ENCODE data around the gene RIPK1. TPM values are rescaled to one million over a fixed set of nuclear protein-coding genes. Genes with fewer than 3 reads are reported as not detected.

The RIPK1 gene
- total and polyA plus RNA-seq, 2 donors (not counting 3 experiments of a cell fraction or from before 2014, with no cell fraction given): 11.2 to 20.6 TPM

DNA sequence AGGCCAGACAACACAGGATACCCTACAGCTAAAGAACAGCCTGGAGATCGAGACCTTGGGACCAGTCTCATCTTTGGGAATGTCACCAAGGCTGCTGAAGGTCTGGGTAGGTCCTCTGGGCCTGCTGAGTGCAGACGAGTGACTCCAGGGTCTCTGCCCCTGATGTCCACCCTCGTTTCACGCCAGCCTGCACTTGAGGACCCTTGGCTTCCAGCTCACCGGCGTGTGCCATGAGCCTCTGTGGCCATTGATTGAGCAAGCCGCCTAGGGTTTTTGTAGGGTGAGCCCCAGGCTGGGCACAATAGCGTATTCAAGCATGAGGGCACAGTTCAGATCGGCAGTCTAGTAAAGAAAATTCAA, 54.5 kb downstream of the RIPK1 start:
- no TSS peak for BruUV-seq (replicated peaks)
- Histone ChIP-seq H3K9me1 (replicated peaks; ENCODE audit: control insufficient read depth, extremely low read depth, insufficient read depth, low read length) (no peaks in the 10 kb centered on the region), H3K79me2 (ENCODE audit: control insufficient read depth, insufficient read depth, low read length) (no peaks in the 10 kb centered on the region), H3K4me3 (replicated peaks in 1 of 3; ENCODE audit: insufficient read depth in 1 of 3, low read depth in 1 of 3, low read length in 3 of 3) (no peak overlapping the region), H3K9ac (replicated peaks; ENCODE audit: extremely low read depth, insufficient read depth, low read length) (no peak overlapping the region), H3K27ac (ENCODE audit: insufficient read depth, low read depth, low read length) (no peak overlapping the region), H3K4me2 (ENCODE audit: insufficient read depth, low read length) (no peak overlapping the region), H3K4me1 (ENCODE audit: control insufficient read depth, extremely low read depth, insufficient read depth, low read length) (peaks cover 9% of the 10 kb centered on the region), H3K9me3 (replicated peaks; ENCODE audit: control insufficient read depth, insufficient read depth, low read length) (no peaks in the 10 kb centered on the region), H3K36me3 (ENCODE audit: control insufficient read depth in 2 of 2, extremely low read depth in 1 of 2, insufficient read depth in 2 of 2, low read length in 2 of 2) (no peaks in the 10 kb centered on the region), H3K27me3 (ENCODE audit: control insufficient read depth in 2 of 2, insufficient read depth in 2 of 2, low read length in 2 of 2) (no peaks in the 10 kb centered on the region), H4K20me1 (replicated peaks; ENCODE audit: control insufficient read depth, extremely low read depth, insufficient read depth, low read length) (no peaks in the 10 kb centered on the region), H2AFZ (ENCODE audit: low read depth, low read length) (no peak overlapping the region)
- POLR2A ChIA-PET: no interaction called here
- DNase-seq (ENCODE audit: low read depth, low spot score): no peak
- TF ChIP-seq, protein P1, sequence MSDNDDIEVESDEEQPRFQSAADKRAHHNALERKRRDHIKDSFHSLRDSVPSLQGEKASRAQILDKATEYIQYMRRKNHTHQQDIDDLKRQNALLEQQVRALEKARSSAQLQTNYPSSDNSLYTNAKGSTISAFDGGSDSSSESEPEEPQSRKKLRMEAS (IDR thresholded peaks at IDR 0.05; ENCODE audit: insufficient read depth, insufficient read length): no peak
- TF ChIP-seq, protein P2, sequence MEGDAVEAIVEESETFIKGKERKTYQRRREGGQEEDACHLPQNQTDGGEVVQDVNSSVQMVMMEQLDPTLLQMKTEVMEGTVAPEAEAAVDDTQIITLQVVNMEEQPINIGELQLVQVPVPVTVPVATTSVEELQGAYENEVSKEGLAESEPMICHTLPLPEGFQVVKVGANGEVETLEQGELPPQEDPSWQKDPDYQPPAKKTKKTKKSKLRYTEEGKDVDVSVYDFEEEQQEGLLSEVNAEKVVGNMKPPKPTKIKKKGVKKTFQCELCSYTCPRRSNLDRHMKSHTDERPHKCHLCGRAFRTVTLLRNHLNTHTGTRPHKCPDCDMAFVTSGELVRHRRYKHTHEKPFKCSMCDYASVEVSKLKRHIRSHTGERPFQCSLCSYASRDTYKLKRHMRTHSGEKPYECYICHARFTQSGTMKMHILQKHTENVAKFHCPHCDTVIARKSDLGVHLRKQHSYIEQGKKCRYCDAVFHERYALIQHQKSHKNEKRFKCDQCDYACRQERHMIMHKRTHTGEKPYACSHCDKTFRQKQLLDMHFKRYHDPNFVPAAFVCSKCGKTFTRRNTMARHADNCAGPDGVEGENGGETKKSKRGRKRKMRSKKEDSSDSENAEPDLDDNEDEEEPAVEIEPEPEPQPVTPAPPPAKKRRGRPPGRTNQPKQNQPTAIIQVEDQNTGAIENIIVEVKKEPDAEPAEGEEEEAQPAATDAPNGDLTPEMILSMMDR (IDR thresholded peaks at IDR 0.05; ENCODE audit: extremely low read depth in 1 of 2, insufficient read depth in 1 of 2, low read depth in 1 of 2, low read length in 2 of 2): no peak
- TF ChIP-seq MYC (IDR thresholded peaks at IDR 0.05; ENCODE audit: low read depth, low read length) (no peak), JUN (IDR thresholded peaks at IDR 0.05; ENCODE audit: borderline replicate concordance, insufficient read depth, insufficient read length, low read depth) (no peak), EZH2 (IDR thresholded peaks at IDR 0.05; ENCODE audit: borderline replicate concordance, low read depth, low read length, severe bottlenecking) (no peak), GATA2 (IDR thresholded peaks at IDR 0.05; ENCODE audit: insufficient read depth, insufficient read length, low read depth, low read length) (no peak), POLR2AphosphoS5 (IDR thresholded peaks at IDR 0.05; ENCODE audit: insufficient read depth, low read depth, low read length) (no peak), FOS (IDR thresholded peaks at IDR 0.05; ENCODE audit: borderline replicate concordance, insufficient read depth, low read length) (no peak), POLR2A (IDR thresholded peaks at IDR 0.05; ENCODE audit: low read depth, low read length) (no peak)
- no peak for FAIRE-seq
- CTCF ChIA-PET: interaction anchor here (0.7 to 7.4 kb wide), 2 partner anchors 34 to 128 kb away, joined by 3 to 121 read pairs; partner anchors contain the start of gene TUBB2A
- intact Hi-C loops (cut with micrococcal nuclease) (no loop called here), dilution Hi-C loops (cut with MboI; ENCODE audit: extremely low pct_ligation_motif_present, low sequenced_read_pairs) (no loop called here)
